HCT116 (cell line): ENCODE measurements around the gene FCMR.

Experiments used
- CEBPB ChIP-seq: IDR thresholded peaks from 2 replicates; pipeline ENCODE4 v1.6.1; 2012; ENCODE audit warnings: low read depth
- CTCF ChIP-seq, 3 experiments: fragments of 200-600 bp in 1 of 3; sonication (generic) in 1 of 3; IDR thresholded peaks in 2 of 3; conservative IDR thresholded peaks in 1 of 3; 2 replicates each; pipeline ENCODE4 v1.5.1; 2012 to 2017; ENCODE audit warnings: low read depth in 2 of 3, low read length in 2 of 3, antibody characterized with exemption in 1 of 3, borderline replicate concordance in 1 of 3, control low read depth in 1 of 3, mild to moderate bottlenecking in 1 of 3, mixed read lengths in 1 of 3, mixed run types in 1 of 3, moderate library complexity in 1 of 3; ENCODE audit not compliant: insufficient read depth in 1 of 3
- EZH2 ChIP-seq: fragments of 200-600 bp; sonication (generic); IDR thresholded peaks from 2 replicates; pipeline ENCODE4 v1.6.1; 2017; ENCODE audit warnings: antibody characterized with exemption, mixed run types
- JUND ChIP-seq: IDR thresholded peaks from 2 replicates; pipeline ENCODE4 v1.6.1; 2012
- POLR2A ChIP-seq: IDR thresholded peaks from 2 replicates; pipeline ENCODE4 v1.7.0; 2011; ENCODE audit warnings: borderline replicate concordance; ENCODE audit not compliant: insufficient read depth, insufficient read length; ENCODE audit errors: extremely low read depth
- POLR2AphosphoS5 ChIP-seq: IDR thresholded peaks from 2 replicates; pipeline ENCODE4 v1.6.1; 2011; ENCODE audit warnings: mild to moderate bottlenecking, low read depth, low read length, moderate library complexity
- REST ChIP-seq: IDR thresholded peaks from 2 replicates; pipeline ENCODE4 v1.6.1; 2012; ENCODE audit warnings: low read depth
- SIN3A ChIP-seq: IDR thresholded peaks from 2 replicates; pipeline ENCODE4 v1.6.1; 2012; ENCODE audit warnings: low read depth
- SP1 ChIP-seq: IDR thresholded peaks from 2 replicates; pipeline ENCODE4 v1.6.1; 2012; ENCODE audit warnings: low read depth
- YY1 ChIP-seq: IDR thresholded peaks from 2 replicates; pipeline ENCODE4 v1.6.1; 2011; ENCODE audit warnings: low read length, low read depth, moderate library complexity, mild to moderate bottlenecking; ENCODE audit not compliant: insufficient replicate concordance; ENCODE audit errors: extremely low read depth
- ZBTB33 ChIP-seq: IDR thresholded peaks from 2 replicates; pipeline ENCODE4 v1.6.1; 2011; ENCODE audit warnings: mild to moderate bottlenecking, low read length, moderate library complexity; ENCODE audit not compliant: insufficient replicate concordance; ENCODE audit errors: extremely low read depth
- TF ChIP-seq, protein P1 (sequence below): IDR thresholded peaks from 2 replicates; pipeline ENCODE4 v1.6.1; 2012

- no peak for TF ChIP-seq POLR2A
- no peak for TF ChIP-seq ZBTB33
- TF ChIP-seq SIN3A = no peak
- no peak for TF ChIP-seq CTCF (IDR thresholded peaks at IDR 0.05 in 2 of 3, conservative IDR thresholded peaks at IDR 0.05 in 1 of 3; ENCODE audit: borderline replicate concordance in 1 of 3, insufficient read depth in 1 of 3, low read depth in 2 of 3, low read length in 2 of 3)
- TF ChIP-seq JUND = no peak
- TF ChIP-seq EZH2 = no peak
- TF ChIP-seq SP1 = no peak
- no peak for TF ChIP-seq YY1
- TF ChIP-seq REST = no peak
- TF ChIP-seq CEBPB = no peak
- TF ChIP-seq, protein P1, sequence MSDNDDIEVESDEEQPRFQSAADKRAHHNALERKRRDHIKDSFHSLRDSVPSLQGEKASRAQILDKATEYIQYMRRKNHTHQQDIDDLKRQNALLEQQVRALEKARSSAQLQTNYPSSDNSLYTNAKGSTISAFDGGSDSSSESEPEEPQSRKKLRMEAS = no peak
- TF ChIP-seq POLR2AphosphoS5 = no peak
Observed at GRCh38 chr1:206924592-206925105, 2.9 kb upstream of the FCMR start.
